Neuronal stem cell (in vitro differentiated cells): Measurements from ENCODE around the gene PILRB.
"Not testable (repeated sequence)": the region's sequence is repeated elsewhere in the genome, so short reads cannot be mapped to it uniquely, and the experiment has no call there.

Experiments
- DNase-seq: peaks from one replicate; pipeline ENCODE4 v3.0.0-alpha.2; 2013; ENCODE audit warnings: low spot score
- H2AFZ ChIP-seq: one replicate; pipeline ENCODE4 v1.6.1; 2013; ENCODE audit warnings: mild to moderate bottlenecking, low read length, inconsistent platforms
- H2AK5ac ChIP-seq: 2 replicates; pipeline ENCODE4 v1.6.1; 2013; ENCODE audit warnings: low read depth, mild to moderate bottlenecking, inconsistent platforms, low read length, moderate library complexity, mixed read lengths
- H2BK120ac ChIP-seq: 2 replicates; pipeline ENCODE4 v1.6.1; 2013; ENCODE audit warnings: low read depth, mild to moderate bottlenecking, inconsistent platforms, low read length, moderate library complexity, mixed read lengths
- H2BK12ac ChIP-seq: one replicate; pipeline ENCODE4 v1.6.1; 2013; ENCODE audit warnings: low read length, inconsistent platforms
- H2BK15ac ChIP-seq: 2 replicates; pipeline ENCODE4 v1.6.1; 2013; ENCODE audit warnings: mild to moderate bottlenecking, low read length, inconsistent platforms, mixed read lengths
- H2BK5ac ChIP-seq: one replicate; pipeline ENCODE4 v1.6.1; 2013; ENCODE audit warnings: inconsistent platforms, mild to moderate bottlenecking, low read length, moderate library complexity
- H3K14ac ChIP-seq: one replicate; pipeline ENCODE4 v1.6.1; 2013; ENCODE audit warnings: low read length, inconsistent platforms
- H3K18ac ChIP-seq: 2 replicates; pipeline ENCODE4 v1.6.1; 2013; ENCODE audit warnings: low read length, inconsistent platforms
- H3K23ac ChIP-seq: 2 replicates; pipeline ENCODE4 v1.6.1; 2013; ENCODE audit warnings: low read depth, mild to moderate bottlenecking, mixed read lengths, low read length, inconsistent platforms; ENCODE audit not compliant: poor library complexity
- H3K27ac ChIP-seq: replicated peaks from 3 replicates; pipeline ENCODE4 v1.5.1; 2013; ENCODE audit warnings: low read length, inconsistent platforms
- H3K27me3 ChIP-seq, 3 experiments: 2 replicates each; pipeline ENCODE4 v1.6.1; 2013; ENCODE audit warnings: low read length in 3 of 3, mild to moderate bottlenecking in 2 of 3, inconsistent platforms in 1 of 3, low read depth in 1 of 3, mixed read lengths in 1 of 3, moderate library complexity in 1 of 3; ENCODE audit not compliant: control insufficient read depth in 3 of 3, insufficient read depth in 3 of 3
- H3K36me3 ChIP-seq, 2 donors: replicated peaks in 1 of 2; 2 replicates each; pipeline ENCODE4 v1.6.1; 2013; ENCODE audit warnings: low read length in 2 of 2; ENCODE audit not compliant: control insufficient read depth in 2 of 2, insufficient read depth in 2 of 2
- H3K4ac ChIP-seq: 2 replicates; pipeline ENCODE4 v1.6.1; 2013; ENCODE audit warnings: inconsistent platforms, mild to moderate bottlenecking, low read length, moderate library complexity
- H3K4me1 ChIP-seq, 2 donors: 1 replicate in 1 of 2; 2 replicates in 1 of 2; pipeline ENCODE4 v1.6.1; 2013; ENCODE audit warnings: low read length in 2 of 2, low read depth in 1 of 2; ENCODE audit not compliant: control insufficient read depth in 2 of 2, insufficient read depth in 1 of 2
- H3K4me2 ChIP-seq: one replicate; pipeline ENCODE4 v1.6.1; 2013; ENCODE audit warnings: mild to moderate bottlenecking, low read length, inconsistent platforms; ENCODE audit not compliant: insufficient read depth, poor library complexity, severe bottlenecking
- H3K4me3 ChIP-seq, 2 donors: 2 replicates each; pipeline ENCODE4 v1.5.1; 2013; ENCODE audit warnings: low read length in 2 of 2, mild to moderate bottlenecking in 2 of 2, inconsistent platforms in 1 of 2, moderate library complexity in 1 of 2
- H3K79me1 ChIP-seq: one replicate; pipeline ENCODE4 v1.6.1; 2013; ENCODE audit warnings: low read depth, mild to moderate bottlenecking, inconsistent platforms, low read length, moderate library complexity
- H3K9ac ChIP-seq: one replicate; pipeline ENCODE4 v1.6.1; 2013; ENCODE audit warnings: mild to moderate bottlenecking, low read depth, low read length, inconsistent platforms; ENCODE audit not compliant: poor library complexity
- H3K9me3 ChIP-seq, 2 donors: replicated peaks in 1 of 2; 2 replicates each; pipeline versions ENCODE3 to v1.6.1; 2013; ENCODE audit warnings: low read length in 2 of 2, mild to moderate bottlenecking in 2 of 2, inconsistent platforms in 1 of 2, low read depth in 1 of 2, mixed read lengths in 1 of 2, moderate library complexity in 1 of 2; ENCODE audit not compliant: control insufficient read depth in 2 of 2, insufficient read depth in 1 of 2
- H4K8ac ChIP-seq: one replicate; pipeline ENCODE4 v1.6.1; 2013; ENCODE audit warnings: low read depth, mild to moderate bottlenecking, inconsistent platforms, low read length, moderate library complexity
- H4K91ac ChIP-seq: one replicate; pipeline ENCODE4 v1.6.1; 2013; ENCODE audit warnings: low read length, low read depth, mild to moderate bottlenecking, inconsistent platforms; ENCODE audit not compliant: poor library complexity
- WGBS, 2 donors: extraction: QIAGEN DNeasy Blood & Tissue Kit; methylation state at CpG; one replicate each; pipeline ENCODE4 v1.1.7; 2013; ENCODE audit warnings: missing lambda C conversion rate in 2 of 2, mixed read lengths in 1 of 2; ENCODE audit not compliant: insufficient read length in 2 of 2, insufficient replicate concordance in 1 of 2; ENCODE audit errors: extremely low coverage in 2 of 2; 5-methylcytosine and 5-hydroxymethylcytosine counted together

PILRB gene

DNA sequence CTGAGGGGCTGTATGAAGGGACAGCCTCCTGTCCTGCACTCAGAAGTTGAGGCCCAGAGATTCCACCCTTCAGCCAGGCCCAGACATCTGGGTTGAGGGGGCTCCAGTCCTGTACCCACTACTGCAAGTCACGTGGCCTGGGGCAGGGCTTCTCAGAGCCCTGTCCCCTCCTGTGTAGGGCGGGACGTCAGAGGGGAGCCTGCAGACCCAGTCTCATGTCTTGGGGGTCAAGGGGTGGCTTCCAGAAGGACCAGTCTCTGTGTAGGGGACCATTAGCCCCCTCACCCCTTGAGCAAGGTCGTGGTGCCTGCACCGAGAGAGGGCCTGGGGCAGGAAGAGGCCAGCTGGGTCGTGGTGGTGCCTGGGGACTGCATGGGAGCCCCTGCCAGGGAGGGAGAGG, 14.8 kb downstream of the PILRB start:
- H2AK5ac ChIP-seq: no peak overlapping the region
- H3K14ac ChIP-seq: no peak overlapping the region
- no CpG with 5 or more reads among the region's 6 CpGs for WGBS, 2 donors
- no peak overlapping the region for H4K91ac ChIP-seq
- H3K4me2 ChIP-seq: no peak overlapping the region
- H2BK15ac ChIP-seq: no peak overlapping the region
- H2AFZ ChIP-seq: peak overlapping the region; percentile 78
- peak overlapping the region; percentile 37 for H3K23ac ChIP-seq
- H2BK120ac ChIP-seq: no peak overlapping the region
- no peak for DNase-seq
- peaks cover 5 to 10% of the 10 kb centered on the region in 2 donors for H3K36me3 ChIP-seq
- H3K4ac ChIP-seq: no peak overlapping the region
- H3K9ac ChIP-seq: peak overlapping the region; percentile 24
- no peaks in the 10 kb centered on the region for H3K79me1 ChIP-seq
- no peaks in the 10 kb centered on the region for H3K9me3 ChIP-seq
- no peak overlapping the region for H3K4me3 ChIP-seq
- peaks cover 16 to 17% of the 10 kb centered on the region in 2 donors for H3K4me1 ChIP-seq
- H4K8ac ChIP-seq: no peak overlapping the region
- H2BK12ac ChIP-seq: no peak overlapping the region
- peak overlapping the region; percentile 1 for H2BK5ac ChIP-seq
- no peaks in the 10 kb centered on the region for H3K27me3 ChIP-seq
- H3K18ac ChIP-seq: no peak overlapping the region
- H3K27ac ChIP-seq: no peak overlapping the region

DNA sequence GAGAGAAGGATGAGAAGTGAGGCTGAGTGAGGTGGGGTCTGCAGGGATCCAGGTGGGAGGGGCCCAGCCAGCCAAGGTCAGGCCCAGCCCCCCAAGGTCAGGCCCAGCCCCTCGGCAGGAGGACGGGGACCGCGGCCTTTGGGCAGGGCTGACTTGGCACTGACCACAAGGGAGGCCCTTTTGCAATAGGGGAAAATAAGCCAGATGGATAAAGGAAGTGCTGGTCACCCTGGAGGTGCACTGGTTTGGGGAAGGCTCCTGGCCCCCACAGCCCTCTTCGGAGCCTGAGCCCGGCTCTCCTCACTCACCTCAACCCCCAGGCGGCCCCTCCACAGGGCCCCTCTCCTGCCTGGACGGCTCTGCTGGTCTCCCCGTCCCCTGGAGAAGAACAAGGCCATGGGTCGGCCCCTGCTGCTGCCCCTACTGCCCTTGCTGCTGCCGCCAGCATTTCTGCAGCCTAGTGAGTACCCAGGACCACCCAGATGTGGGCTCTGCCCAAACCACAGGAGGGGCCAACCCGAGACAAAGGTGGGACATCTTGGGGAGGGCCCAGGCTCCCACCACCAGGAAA, 15.4 kb downstream of the PILRB start, which contains the start of gene PILRA:
Gene PILRA, plus strand, starts transcription at position 227 of the 571 bp plus-strand sequence. Its CDS starts 170 bp downstream, at position 397.
- Histone ChIP-seq H2AFZ (peak within 1 kb of the TSS; percentile 78), H3K9ac (peak within 1 kb of the TSS; percentile 24), H3K27me3 (no peaks in the 10 kb centered on the region), H3K23ac (peak within 1 kb of the TSS; percentile 37), H3K36me3 (peaks cover 4 to 5% of the 10 kb centered on the region in 2 donors), H2BK15ac (peak within 1 kb of the TSS; percentile 64), H3K18ac (peak within 1 kb of the TSS; percentile 93), H3K4me1 (peaks cover 16 to 17% of the 10 kb centered on the region in 2 donors), H2BK5ac (peak within 1 kb of the TSS; percentile 34), H3K27ac (no peak within 1 kb of the TSS), H2AK5ac (peak within 1 kb of the TSS; percentile 89), H2BK120ac (no peak within 1 kb of the TSS), H4K8ac (peak within 1 kb of the TSS; percentile 90), H3K9me3 (no peaks in the 10 kb centered on the region), H4K91ac (no peak within 1 kb of the TSS), H3K14ac (no peak within 1 kb of the TSS), H2BK12ac (peak within 1 kb of the TSS; percentile 80), H3K4me2 (no peak within 1 kb of the TSS), H3K4ac (no peak within 1 kb of the TSS), H3K4me3 (no peak within 1 kb of the TSS), H3K79me1 (no peaks in the 10 kb centered on the region)
- DNase-seq: no peak
- no CpG with 5 or more reads among the region's 12 CpGs for WGBS, 2 donors

DNA sequence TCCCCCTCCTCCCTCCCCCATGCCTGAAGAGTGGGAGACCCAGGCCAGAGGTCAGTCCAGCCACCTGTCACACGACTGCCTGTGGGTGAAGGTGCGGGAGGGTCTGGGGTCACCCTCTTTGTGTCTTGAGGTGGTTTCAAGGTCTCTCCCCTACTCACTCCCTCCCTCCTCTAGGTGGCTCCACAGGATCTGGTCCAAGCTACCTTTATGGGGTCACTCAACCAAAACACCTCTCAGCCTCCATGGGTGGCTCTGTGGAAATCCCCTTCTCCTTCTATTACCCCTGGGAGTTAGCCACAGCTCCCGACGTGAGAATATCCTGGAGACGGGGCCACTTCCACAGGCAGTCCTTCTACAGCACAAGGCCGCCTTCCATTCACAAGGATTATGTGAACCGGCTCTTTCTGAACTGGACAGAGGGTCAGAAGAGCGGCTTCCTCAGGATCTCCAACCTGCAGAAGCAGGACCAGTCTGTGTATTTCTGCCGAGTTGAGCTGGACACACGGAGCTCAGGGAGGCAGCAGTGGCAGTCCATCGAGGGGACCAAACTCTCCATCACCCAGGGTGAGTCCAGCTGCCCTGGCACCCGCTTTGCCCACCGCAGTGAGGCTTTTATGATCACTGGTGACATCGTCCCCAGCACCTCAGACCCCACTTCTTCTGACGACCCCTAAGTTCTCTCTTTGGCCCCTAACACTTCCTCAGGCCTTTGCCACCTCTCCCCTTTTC, 16.1 kb downstream of the PILRB start:
- Histone ChIP-seq H2BK15ac (peak overlapping the region; percentile 64), H4K8ac (peak overlapping the region; percentile 90), H3K18ac (peak overlapping the region; percentile 93), H2AFZ (peak overlapping the region; percentile 78), H3K4me1 (peaks cover 16 to 17% of the 10 kb centered on the region in 2 donors), H2BK12ac (peak overlapping the region; percentile 80), H2BK5ac (peak overlapping the region; percentile 34), H2AK5ac (peak overlapping the region; percentile 89)
- H3K9ac ChIP-seq, H3K4ac ChIP-seq, H2BK120ac ChIP-seq, H3K14ac ChIP-seq, H3K4me2 ChIP-seq, H3K23ac ChIP-seq, H3K27ac ChIP-seq, H3K27me3 ChIP-seq, DNase-seq, H4K91ac ChIP-seq, H3K4me3 ChIP-seq, H3K9me3 ChIP-seq, H3K79me1 ChIP-seq, H3K36me3 ChIP-seq: not testable (repeated sequence)
- no CpG with 5 or more reads among the region's 15 CpGs for WGBS, 2 donors

DNA sequence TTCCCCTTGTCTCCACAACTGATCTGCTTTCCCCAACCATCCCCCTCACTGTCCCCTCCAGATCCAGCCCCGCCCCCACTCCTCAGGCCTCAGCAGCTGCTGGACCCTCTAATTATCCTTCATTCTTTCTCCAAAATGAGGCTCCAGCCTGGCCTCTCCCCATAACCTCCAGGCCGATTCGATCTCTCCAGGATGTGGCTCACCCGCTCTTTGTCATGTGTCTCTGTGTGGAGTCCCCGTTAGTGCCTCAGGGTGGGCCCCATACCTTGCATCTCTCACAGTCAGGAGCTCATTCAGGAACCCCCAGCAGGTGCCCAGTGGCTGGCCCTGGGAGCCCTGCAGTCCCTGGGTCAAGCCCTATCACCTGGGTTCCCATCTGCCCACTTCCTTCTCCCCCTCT, 16.7 kb downstream of the PILRB start:
- WGBS, 2 donors: no CpG with 5 or more reads among the region's 5 CpGs
- Histone ChIP-seq H3K18ac (no peak overlapping the region), H3K14ac (no peak overlapping the region), H3K9ac (no peak overlapping the region), H3K27ac (no peak overlapping the region), H3K4me3 (no peak overlapping the region), H3K27me3 (no peaks in the 10 kb centered on the region), H3K23ac (no peak overlapping the region), H2AK5ac (no peak overlapping the region), H2BK15ac (no peak overlapping the region), H4K8ac (no peak overlapping the region), H3K4me2 (no peak overlapping the region), H3K9me3 (no peaks in the 10 kb centered on the region), H3K79me1 (no peaks in the 10 kb centered on the region), H3K36me3 (peaks cover 0 to 1% of the 10 kb centered on the region in 2 donors), H3K4ac (no peak overlapping the region), H2BK5ac (peak overlapping the region; percentile 34), H3K4me1 (peaks cover 12 to 17% of the 10 kb centered on the region in 2 donors), H4K91ac (no peak overlapping the region), H2BK120ac (no peak overlapping the region), H2BK12ac (no peak overlapping the region), H2AFZ (peak overlapping the region; percentile 26)
- DNase-seq: no peak
